Measurements from ENCODE around the gene XYLT1. TPM values are rescaled to one million over a fixed set of nuclear protein-coding genes. Genes with fewer than 3 reads are reported as not detected.

Gene XYLT1
- polyA plus RNA-seq, 1 donor (not counting 4 experiments of a cell fraction or from before 2014, with no cell fraction given), result 4.4 TPM

DNA sequence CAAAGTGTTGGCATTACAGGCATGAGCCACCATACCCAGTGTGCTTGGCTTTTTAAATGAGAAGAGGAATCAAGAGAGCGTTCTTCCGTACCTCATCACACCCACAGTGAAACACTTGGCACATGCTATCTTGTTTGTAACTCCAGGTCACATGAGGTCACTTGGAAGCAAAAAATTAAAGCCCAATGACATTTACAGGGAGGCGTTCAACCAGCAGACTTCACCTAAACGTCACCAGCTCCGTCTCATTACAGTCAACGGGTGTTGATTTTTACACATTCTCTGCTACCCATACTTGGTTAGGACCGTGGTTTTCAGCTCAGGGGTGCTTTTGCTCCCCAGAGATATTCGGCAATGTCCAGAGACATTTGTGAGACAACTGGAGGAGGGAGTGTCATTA, 127.0 kb downstream of the XYLT1 start:
- H3K27me3 ChIP-seq (ENCODE audit: control insufficient read depth, extremely low read depth, insufficient read depth, low read length), result no peaks in the 10 kb centered on the region
- no peak overlapping the region for H3K4me3 ChIP-seq (ENCODE audit: control insufficient read depth in 2 of 3, extremely low read depth in 1 of 3, insufficient read depth in 2 of 3, low read depth in 1 of 3, low read length in 3 of 3)
- peaks cover 3% of the 10 kb centered on the region for H3K4me1 ChIP-seq (ENCODE audit: control insufficient read depth, extremely low read depth, insufficient read depth, low read length)
- no peaks in the 10 kb centered on the region for H3K36me3 ChIP-seq (ENCODE audit: control insufficient read depth in 2 of 2, extremely low read depth in 1 of 2, insufficient read depth in 2 of 2, low read length in 2 of 2)
- H3K9ac ChIP-seq (ENCODE audit: control insufficient read depth, extremely low read depth, insufficient read depth, low read length), result no peak overlapping the region
- no peak overlapping the region for H2AFZ ChIP-seq (ENCODE audit: control insufficient read depth, low read length)
- H3K79me2 ChIP-seq (ENCODE audit: control insufficient read depth, insufficient read depth, low read length), result no peaks in the 10 kb centered on the region
- H3K9me3 ChIP-seq (ENCODE audit: control insufficient read depth, low read depth, low read length), result no peaks in the 10 kb centered on the region
- dilution Hi-C loops (cut with MboI; ENCODE audit: extremely low pct_ligation_motif_present, low sequenced_read_pairs), result no loop called here
- DNase-seq (ENCODE audit: low read depth, low spot score), result no peak
- no peak overlapping the region for H3K27ac ChIP-seq (ENCODE audit: control insufficient read depth, insufficient read depth, low read length)
- H3K9me1 ChIP-seq (ENCODE audit: control insufficient read depth, extremely low read depth, insufficient read depth, low read length), result no peaks in the 10 kb centered on the region
- FAIRE-seq, result no peak
- H3K4me2 ChIP-seq (ENCODE audit: control insufficient read depth, extremely low read depth, insufficient read depth, low read depth, low read length), result no peak overlapping the region
- TF ChIP-seq, protein P1, sequence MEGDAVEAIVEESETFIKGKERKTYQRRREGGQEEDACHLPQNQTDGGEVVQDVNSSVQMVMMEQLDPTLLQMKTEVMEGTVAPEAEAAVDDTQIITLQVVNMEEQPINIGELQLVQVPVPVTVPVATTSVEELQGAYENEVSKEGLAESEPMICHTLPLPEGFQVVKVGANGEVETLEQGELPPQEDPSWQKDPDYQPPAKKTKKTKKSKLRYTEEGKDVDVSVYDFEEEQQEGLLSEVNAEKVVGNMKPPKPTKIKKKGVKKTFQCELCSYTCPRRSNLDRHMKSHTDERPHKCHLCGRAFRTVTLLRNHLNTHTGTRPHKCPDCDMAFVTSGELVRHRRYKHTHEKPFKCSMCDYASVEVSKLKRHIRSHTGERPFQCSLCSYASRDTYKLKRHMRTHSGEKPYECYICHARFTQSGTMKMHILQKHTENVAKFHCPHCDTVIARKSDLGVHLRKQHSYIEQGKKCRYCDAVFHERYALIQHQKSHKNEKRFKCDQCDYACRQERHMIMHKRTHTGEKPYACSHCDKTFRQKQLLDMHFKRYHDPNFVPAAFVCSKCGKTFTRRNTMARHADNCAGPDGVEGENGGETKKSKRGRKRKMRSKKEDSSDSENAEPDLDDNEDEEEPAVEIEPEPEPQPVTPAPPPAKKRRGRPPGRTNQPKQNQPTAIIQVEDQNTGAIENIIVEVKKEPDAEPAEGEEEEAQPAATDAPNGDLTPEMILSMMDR (optimal IDR thresholded peaks at IDR 0.05 in 1 of 3, IDR thresholded peaks at IDR 0.05 in 1 of 3, conservative IDR thresholded peaks at IDR 0.05 in 1 of 3; ENCODE audit: extremely low read depth in 1 of 3, insufficient read depth in 2 of 3, low read length in 3 of 3), result no peak
- no peaks in the 10 kb centered on the region for H4K20me1 ChIP-seq (ENCODE audit: control insufficient read depth, extremely low read depth, insufficient read depth, low read length)

DNA sequence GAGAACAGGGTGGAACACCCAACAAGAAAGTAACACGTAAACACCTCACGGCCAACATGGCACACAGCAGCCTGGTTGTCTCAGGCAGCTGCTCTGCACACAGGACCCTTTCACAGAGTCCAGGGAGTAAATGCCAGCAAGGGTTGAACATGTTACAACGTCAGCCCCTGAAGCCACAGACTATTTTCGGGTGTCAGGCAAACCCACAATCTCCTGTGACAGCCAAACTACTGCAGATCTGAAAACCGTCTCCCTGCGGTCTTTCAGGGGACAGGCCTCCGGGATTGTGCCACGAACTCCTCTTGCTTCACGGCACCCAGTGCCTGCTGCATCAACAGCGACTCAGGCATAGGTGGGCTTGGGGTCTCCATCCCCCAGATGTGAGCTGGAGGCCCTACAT, 127.7 kb downstream of the XYLT1 start:
- TF ChIP-seq, protein P1 (optimal IDR thresholded peaks at IDR 0.05 in 1 of 3, IDR thresholded peaks at IDR 0.05 in 1 of 3, conservative IDR thresholded peaks at IDR 0.05 in 1 of 3; ENCODE audit: extremely low read depth in 1 of 3, insufficient read depth in 2 of 3, low read length in 3 of 3), result no peak
- TF ChIP-seq EZH2 (IDR thresholded peaks at IDR 0.05; ENCODE audit: low read length), result no peak
- no peaks in the 10 kb centered on the region for H4K20me1 ChIP-seq (ENCODE audit: control insufficient read depth, extremely low read depth, insufficient read depth, low read length)

More for the DNA sequence above, 127.7 kb downstream of the XYLT1 start:
- no peak overlapping the region for H2AFZ ChIP-seq (ENCODE audit: control insufficient read depth, low read length)
- FAIRE-seq (no peak), DNase-seq (ENCODE audit: low read depth, low spot score) (no peak)
- no peaks in the 10 kb centered on the region for H3K9me3 ChIP-seq (ENCODE audit: control insufficient read depth, low read depth, low read length)
- H3K36me3 ChIP-seq (ENCODE audit: control insufficient read depth in 2 of 2, extremely low read depth in 1 of 2, insufficient read depth in 2 of 2, low read length in 2 of 2), result no peaks in the 10 kb centered on the region
- no peak overlapping the region for H3K4me3 ChIP-seq (ENCODE audit: control insufficient read depth in 2 of 3, extremely low read depth in 1 of 3, insufficient read depth in 2 of 3, low read depth in 1 of 3, low read length in 3 of 3)
- no peaks in the 10 kb centered on the region for H3K79me2 ChIP-seq (ENCODE audit: control insufficient read depth, insufficient read depth, low read length)
- no peak overlapping the region for H3K4me2 ChIP-seq (ENCODE audit: control insufficient read depth, extremely low read depth, insufficient read depth, low read depth, low read length)
- peaks cover 3% of the 10 kb centered on the region for H3K4me1 ChIP-seq (ENCODE audit: control insufficient read depth, extremely low read depth, insufficient read depth, low read length)
- dilution Hi-C loops (cut with MboI; ENCODE audit: extremely low pct_ligation_motif_present, low sequenced_read_pairs), result no loop called here
- no peak overlapping the region for H3K9ac ChIP-seq (ENCODE audit: control insufficient read depth, extremely low read depth, insufficient read depth, low read length)
- no peaks in the 10 kb centered on the region for H3K9me1 ChIP-seq (ENCODE audit: control insufficient read depth, extremely low read depth, insufficient read depth, low read length)
- H3K27me3 ChIP-seq (ENCODE audit: control insufficient read depth, extremely low read depth, insufficient read depth, low read length), result no peaks in the 10 kb centered on the region
- no peak overlapping the region for H3K27ac ChIP-seq (ENCODE audit: control insufficient read depth, insufficient read depth, low read length)
